Fibroblast of the aortic adventitia (primary cell): Measurements from ENCODE around the gene OR8B3. TPM values are rescaled to one million over a fixed set of nuclear protein-coding genes. Genes with fewer than 3 reads are reported as not detected.

Experiments used
- DNase-seq: peaks from one replicate; pipeline ENCODE4 v3.0.0-alpha.2; 2010; ENCODE audit warnings: low read depth
- H3K4me3 ChIP-seq: 2 replicates; pipeline ENCODE4 v1.5.1; 2011; ENCODE audit warnings: low read depth, mild to moderate bottlenecking, control low read depth, low read length, moderate library complexity
- total RNA-seq: library from RNA; depleted of rRNA; stranded (reverse); fragments of >200 nt; gene quantifications from 2 replicates; pipeline ENCODE4 v1.2.3, GENCODE V29; 2012; ENCODE audit warnings: low replicate concordance
- TF ChIP-seq, protein P1 (sequence below): IDR thresholded peaks from 2 replicates; pipeline ENCODE4 v1.5.1; 2011; ENCODE audit warnings: mild to moderate bottlenecking, low read length, control low read depth, inconsistent platforms; ENCODE audit not compliant: insufficient read depth

Gene OR8B3
- total RNA-seq, 1 donor, result not detected

DNA sequence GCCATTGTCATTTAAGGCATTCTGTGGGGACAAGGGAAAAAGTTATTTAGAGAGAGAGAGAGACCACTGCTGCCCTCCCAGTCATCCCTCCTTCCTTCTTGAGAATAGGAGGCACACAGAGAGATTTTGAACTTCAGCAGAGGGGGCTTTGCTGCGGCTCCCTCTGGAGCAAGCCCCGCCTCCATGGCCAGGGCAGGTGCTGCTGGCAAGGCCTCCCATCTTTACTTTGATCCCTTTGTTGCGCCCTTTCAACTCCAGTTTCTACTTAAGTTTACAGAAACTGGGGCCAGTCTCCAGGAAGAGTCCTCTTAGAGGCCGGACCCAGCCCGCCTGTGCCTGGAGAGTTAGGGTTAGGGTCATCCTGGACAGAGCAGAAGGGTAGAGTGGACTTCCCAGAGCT, 42.3 kb upstream of the OR8B3 start:
- TF ChIP-seq, protein P1, sequence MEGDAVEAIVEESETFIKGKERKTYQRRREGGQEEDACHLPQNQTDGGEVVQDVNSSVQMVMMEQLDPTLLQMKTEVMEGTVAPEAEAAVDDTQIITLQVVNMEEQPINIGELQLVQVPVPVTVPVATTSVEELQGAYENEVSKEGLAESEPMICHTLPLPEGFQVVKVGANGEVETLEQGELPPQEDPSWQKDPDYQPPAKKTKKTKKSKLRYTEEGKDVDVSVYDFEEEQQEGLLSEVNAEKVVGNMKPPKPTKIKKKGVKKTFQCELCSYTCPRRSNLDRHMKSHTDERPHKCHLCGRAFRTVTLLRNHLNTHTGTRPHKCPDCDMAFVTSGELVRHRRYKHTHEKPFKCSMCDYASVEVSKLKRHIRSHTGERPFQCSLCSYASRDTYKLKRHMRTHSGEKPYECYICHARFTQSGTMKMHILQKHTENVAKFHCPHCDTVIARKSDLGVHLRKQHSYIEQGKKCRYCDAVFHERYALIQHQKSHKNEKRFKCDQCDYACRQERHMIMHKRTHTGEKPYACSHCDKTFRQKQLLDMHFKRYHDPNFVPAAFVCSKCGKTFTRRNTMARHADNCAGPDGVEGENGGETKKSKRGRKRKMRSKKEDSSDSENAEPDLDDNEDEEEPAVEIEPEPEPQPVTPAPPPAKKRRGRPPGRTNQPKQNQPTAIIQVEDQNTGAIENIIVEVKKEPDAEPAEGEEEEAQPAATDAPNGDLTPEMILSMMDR, result no peak
- no peak for DNase-seq
- no peak overlapping the region for H3K4me3 ChIP-seq

GRCh38 chr11:124440608-124441007, 41.8 kb upstream of the OR8B3 start:
- DNase-seq, result no peak
- TF ChIP-seq, protein P1, result no peak
- no peak overlapping the region for H3K4me3 ChIP-seq

GRCh38 chr11:124434699-124435098, 35.9 kb upstream of the OR8B3 start:
- H3K4me3 ChIP-seq, result no peak overlapping the region
- TF ChIP-seq, protein P1, result no peak
- DNase-seq, result no peak

GRCh38 chr11:124429599-124429998, 30.8 kb upstream of the OR8B3 start:
- DNase-seq, result no peak
- TF ChIP-seq, protein P1, result no peak
- no peak overlapping the region for H3K4me3 ChIP-seq

- TF ChIP-seq, protein P1, result no peak
- no peak within 1 kb of the TSS for H3K4me3 ChIP-seq
- no peak for DNase-seq
These were observed 25.6 kb upstream of the OR8B3 start, which contains the start of gene OR8B4 for GRCh38 chr11:124424384-124424921. Gene OR8B4, minus strand, starts transcription at chr11:124424871. Its CDS starts 0 bp downstream, at chr11:124424871.

GRCh38 chr11:124421043-124421442, 22.2 kb upstream of the OR8B3 start:
- no peak overlapping the region for H3K4me3 ChIP-seq
- TF ChIP-seq, protein P1, result no peak
- DNase-seq, result no peak
